GM18907 (cell line): ENCODE measurements around the gene MAFB.

Experiments
- ATAC-seq: cut with Tn5 transposase; IDR thresholded peaks from one replicate; pipeline ENCODE4 v1.9.1; 2021; ENCODE audit warnings: mild to moderate bottlenecking, moderate library complexity; ENCODE audit not compliant: unreplicated experiment

The MAFB gene

GRCh38 chr20:40663304-40663790 is 25.7 kb downstream of the MAFB start:
- no peak for ATAC-seq

DNA sequence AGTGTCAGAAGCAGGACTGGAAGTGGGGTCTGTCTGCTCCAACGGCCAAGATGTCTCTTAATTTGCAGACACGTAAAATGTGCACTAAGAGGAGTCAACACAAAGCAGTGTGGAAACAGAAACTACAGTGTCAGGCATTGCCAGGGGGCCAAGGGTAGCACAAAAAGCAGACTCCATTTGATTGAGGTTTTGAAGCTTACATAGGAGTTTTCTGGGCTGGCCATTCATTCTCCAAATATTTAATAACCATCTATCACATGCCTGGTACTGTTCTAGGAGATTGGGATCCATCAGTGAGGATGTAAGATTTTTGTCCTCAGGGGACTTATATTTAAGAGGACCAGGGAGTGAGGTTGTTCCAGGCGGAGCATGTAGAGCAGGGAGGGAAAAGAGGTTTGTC is 29.5 kb downstream of the MAFB start:
- ATAC-seq = no peak

DNA sequence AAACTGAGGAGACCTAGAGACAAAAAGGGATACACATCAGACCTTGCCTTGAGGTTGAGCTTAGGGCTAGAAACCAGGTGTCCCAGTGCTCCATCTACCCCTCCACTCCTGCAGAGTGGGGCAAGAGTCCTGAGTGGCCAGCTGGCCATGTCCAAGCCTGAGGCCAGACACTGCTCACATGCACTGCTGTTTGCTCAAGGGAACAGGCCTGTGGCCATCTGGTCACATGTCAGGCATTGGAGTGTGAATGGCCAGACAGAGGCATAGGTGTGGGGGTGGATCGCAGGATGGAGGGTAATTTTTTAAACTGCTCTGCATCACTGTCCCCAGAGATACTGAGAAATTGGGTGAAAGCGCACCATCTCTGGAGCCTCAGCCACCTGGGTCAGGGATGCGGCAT is 30.5 kb downstream of the MAFB start:
- ATAC-seq = no peak

GRCh38 chr20:40657526-40657925 is 31.5 kb downstream of the MAFB start:
- ATAC-seq = no peak

- no peak for ATAC-seq
These were observed 33.6 kb downstream of the MAFB start for GRCh38 chr20:40655451-40655850.

GRCh38 chr20:40654876-40655275 is 34.2 kb downstream of the MAFB start:
- no peak for ATAC-seq

GRCh38 chr20:40652441-40652987 is 36.5 kb downstream of the MAFB start:
- ATAC-seq = no peak

- no peak for ATAC-seq
These were observed 37.9 kb downstream of the MAFB start for GRCh38 chr20:40651151-40651550.

GRCh38 chr20:40650707-40651106 is 38.3 kb downstream of the MAFB start:
- no peak for ATAC-seq

DNA sequence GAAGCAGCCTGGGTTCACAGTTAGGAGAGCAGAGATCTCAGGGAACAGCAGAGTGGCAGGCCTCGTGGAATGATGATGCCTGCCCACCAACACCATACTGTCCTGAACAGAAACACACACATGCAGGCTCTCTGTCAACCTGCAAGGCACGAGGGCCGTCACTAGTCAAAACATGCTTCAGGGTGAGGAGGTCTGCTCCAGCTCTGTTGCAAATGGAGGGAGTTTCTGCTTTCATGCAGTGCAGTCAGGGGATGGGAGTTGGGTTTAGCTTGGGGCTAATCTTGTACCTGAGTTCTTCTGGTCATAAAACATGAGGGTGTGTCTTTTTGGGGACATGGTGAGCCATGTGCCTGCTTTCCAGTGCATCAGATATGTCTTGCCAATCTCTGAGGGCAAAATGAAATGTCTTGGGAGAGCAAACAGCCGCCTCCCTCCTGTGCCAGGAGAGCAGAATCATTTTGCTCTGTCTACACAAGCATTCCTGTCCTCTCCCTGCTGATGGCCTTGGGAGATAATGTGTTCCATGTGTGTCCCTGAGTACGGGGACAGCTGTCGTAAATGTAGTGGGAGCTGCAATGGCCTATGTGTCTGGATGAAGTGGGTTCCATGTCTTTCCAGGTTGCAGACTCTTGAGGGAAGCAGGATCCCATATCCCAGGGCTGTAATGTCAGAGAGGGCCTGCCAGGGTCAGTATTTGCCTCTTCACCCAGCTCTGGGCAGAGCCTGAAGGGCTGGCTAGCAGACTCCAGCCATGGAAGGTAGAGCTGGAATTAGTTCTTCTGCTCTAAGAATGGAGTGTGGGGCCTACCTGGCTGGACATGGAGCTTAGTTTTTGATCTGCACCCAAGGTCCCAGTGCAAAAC is 40.6 kb downstream of the MAFB start:
- ATAC-seq = no peak

- no peak for ATAC-seq
These were observed 42.2 kb downstream of the MAFB start for GRCh38 chr20:40646813-40647212.

- no peak for ATAC-seq
These were observed 42.7 kb downstream of the MAFB start for GRCh38 chr20:40646361-40646760.

DNA sequence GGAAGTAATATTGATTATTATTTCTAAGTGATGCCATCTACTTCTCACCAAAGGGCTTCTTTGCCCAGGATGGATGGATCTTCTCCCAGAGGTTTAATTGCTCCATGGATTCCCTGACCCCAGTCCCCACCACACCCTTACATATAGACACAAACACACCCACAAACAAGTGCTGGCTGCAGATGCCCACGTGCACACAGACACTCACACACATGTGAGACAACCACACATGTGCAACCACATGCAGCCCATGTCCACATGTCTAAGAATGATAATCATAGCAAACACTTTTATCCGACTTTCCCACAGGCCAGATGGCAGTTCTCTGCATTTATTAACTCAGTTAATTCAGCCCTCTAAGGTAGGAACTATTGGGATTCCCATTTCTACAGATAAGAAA is 44.2 kb downstream of the MAFB start:
- ATAC-seq = no peak

- ATAC-seq = no peak
These were observed 45.1 kb downstream of the MAFB start for GRCh38 chr20:40643891-40644290.

- no peak for ATAC-seq
These were observed 47.2 kb downstream of the MAFB start for GRCh38 chr20:40641809-40642208.

DNA sequence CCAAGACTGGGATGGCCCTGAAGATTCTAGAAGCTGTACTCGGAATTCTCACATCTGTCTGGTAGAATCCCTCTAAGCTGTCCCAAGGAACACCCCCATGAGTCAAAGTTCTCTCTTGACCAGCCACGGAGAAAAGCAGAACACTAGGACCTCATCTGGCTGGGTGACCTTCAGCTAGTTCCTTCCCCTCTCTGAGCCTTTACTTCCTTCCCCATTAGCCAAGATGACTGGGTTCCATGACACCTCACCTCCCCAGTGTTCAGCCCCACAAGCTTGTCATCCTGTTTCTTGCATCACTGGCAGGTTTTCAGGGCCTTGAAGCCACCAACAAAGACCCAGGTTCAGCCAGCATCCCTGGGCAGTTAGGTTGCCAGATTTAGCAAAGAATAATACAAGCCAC is 47.8 kb downstream of the MAFB start:
- ATAC-seq = no peak

DNA sequence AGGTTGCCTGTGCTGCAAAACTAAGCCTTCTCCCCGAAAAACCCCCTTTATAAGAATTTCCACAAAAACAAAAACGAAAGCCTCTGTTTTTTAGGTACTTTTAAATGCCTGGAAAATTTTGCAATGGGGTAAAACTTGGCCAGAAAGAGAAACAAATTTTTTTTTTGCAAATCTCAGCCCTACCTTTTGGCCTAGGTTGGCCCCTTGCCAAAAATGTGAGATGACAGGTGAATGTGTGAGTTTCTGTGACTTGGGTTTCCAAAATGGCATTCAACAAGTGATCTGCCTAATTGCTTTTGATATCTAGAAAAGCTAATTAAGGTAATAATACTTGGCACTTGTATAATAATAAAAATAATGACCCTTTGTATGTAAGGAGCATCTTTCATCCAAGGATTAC is 48.4 kb downstream of the MAFB start:
- no peak for ATAC-seq

DNA sequence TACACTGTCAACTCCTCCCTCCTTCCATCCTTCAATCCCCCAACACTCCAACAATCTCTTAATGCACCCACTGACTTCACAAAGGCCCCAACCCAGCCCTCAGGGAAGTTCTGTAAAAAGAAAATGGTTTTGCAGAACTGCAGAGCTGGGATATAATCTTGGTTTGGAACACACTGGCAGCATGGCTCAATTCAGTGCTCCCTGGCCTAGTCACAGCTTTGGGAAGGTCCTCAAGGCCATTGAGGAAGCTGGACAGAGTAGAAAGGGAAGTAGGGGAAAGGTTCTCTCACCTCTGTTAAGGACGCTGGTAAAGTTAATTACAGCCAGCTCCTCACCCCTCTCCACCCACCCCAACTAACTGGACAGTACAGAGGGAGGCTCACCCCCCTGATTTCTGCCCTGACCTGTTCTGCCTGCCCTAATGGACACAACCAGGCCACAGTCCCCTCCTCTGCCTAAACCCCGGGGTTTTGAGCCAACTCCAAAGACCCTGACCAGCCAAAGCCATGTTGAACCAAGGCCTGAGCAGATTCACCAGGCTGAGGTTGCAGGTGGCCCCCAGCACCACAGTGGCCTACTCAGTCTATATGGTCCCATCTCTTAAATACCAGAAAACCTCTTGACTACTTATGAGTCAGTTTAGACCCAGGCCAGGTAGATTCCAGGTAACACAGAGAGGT is 49.2 kb downstream of the MAFB start:
- no peak for ATAC-seq

DNA sequence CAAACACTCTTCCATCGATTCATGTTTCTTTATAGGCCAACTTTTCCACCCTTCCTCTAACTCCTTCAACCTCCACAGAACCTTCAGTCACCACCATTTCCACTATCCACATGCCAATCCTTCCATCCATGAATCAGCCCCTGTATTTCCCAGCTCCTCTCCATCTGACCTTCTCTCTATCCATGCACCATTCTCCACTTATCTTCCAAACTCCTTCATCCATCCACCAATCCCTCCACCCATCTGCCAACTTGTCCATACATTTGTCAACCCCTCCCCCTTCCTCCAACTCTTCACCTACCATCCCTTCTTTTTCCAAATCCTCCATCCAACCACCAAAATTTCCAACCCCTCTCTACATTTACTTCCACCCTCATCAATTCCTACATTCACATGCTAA is 49.9 kb downstream of the MAFB start:
- no peak for ATAC-seq

DNA sequence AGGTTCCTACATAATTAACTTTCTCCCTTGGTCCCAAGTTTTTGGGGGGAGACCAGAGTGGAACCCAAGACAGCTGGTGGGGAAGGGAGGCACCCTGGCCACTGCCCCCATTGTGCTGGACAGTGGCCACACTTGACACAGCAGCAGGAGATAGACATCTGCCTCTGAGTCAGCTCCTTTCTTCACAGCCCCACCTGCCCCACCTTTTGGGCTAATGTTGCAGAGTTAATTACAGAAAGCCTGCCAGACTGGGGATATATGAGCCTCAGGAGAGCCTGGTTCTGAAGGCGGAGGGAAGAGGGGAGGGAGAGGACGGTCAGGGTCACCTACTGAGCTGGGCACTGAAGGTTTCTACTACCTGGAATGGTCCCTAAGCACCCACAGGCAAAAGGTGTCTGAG is 50.6 kb downstream of the MAFB start:
- no peak for ATAC-seq

GRCh38 chr20:40637176-40637575 is 51.9 kb downstream of the MAFB start:
- no peak for ATAC-seq

- no peak for ATAC-seq
These were observed 52.5 kb downstream of the MAFB start for GRCh38 chr20:40636486-40636885.
